PC-3 (cell line): ENCODE measurements around the gene SENP6. TPM values are rescaled to one million over a fixed set of nuclear protein-coding genes. Genes with fewer than 3 reads are reported as not detected.
"Not testable (repeated sequence)": the region's sequence is repeated elsewhere in the genome, so short reads cannot be mapped to it uniquely, and the experiment has no call there.

Source experiments
- ATAC-seq: fragments of 200-7000 bp; cut with Tn5 transposase; 2 replicates; pipeline ENCODE4 v1.9.1; 2020; ENCODE audit warnings: mild to moderate bottlenecking, moderate library complexity
- BruUV-seq: library from RNA; stranded (reverse); fragments of 400-500 nt; replicated peaks from 2 replicates; lab custom pipeline; 2021; lab: Mats Ljungman, UMichigan
- CTCF ChIA-PET: fragments of 300-600 bp; sonication (Branson Sonifier 250); formaldehyde crosslinking; loops from one replicate; lab custom pipeline; 2022; ENCODE audit warnings: antibody characterized with exemption; lab: Charles Lee
- POLR2A ChIA-PET: fragments of 300-600 bp; sonication (Branson Sonifier 250); formaldehyde crosslinking; loops from one replicate; lab custom pipeline; 2022; ENCODE audit warnings: antibody characterized with exemption; ENCODE audit not compliant: unreplicated experiment; lab: Charles Lee
- DNase-seq: peaks from one replicate; pipeline ENCODE4 v3.0.0-alpha.2; 2015
- H2AFZ ChIP-seq: fragments of 300-600 bp; sonication (generic); 2 replicates; pipeline ENCODE4 v1.6.0; 2016; ENCODE audit warnings: antibody characterized with exemption, low read length
- H3F3A ChIP-seq: fragments of 300-600 bp; sonication (generic); one replicate; pipeline ENCODE4 v1.6.0; 2017; ENCODE audit warnings: antibody characterized with exemption, low read length, control low read depth, mild to moderate bottlenecking; ENCODE audit not compliant: unreplicated experiment
- H3K27ac ChIP-seq: fragments of 300-600 bp; sonication (generic); 2 replicates; pipeline ENCODE4 v1.5.1; 2016; ENCODE audit warnings: mild to moderate bottlenecking, low read length
- H3K27me3 ChIP-seq: fragments of 300-600 bp; sonication (generic); 2 replicates; pipeline ENCODE4 v1.6.1; 2016; ENCODE audit warnings: low read length, mixed read lengths
- H3K36me3 ChIP-seq: fragments of 300-600 bp; sonication (generic); 2 replicates; pipeline ENCODE4 v1.6.1; 2016; ENCODE audit warnings: low read depth, mixed run types, low read length, mixed read lengths
- H3K4me1 ChIP-seq: fragments of 300-600 bp; sonication (generic); 2 replicates; pipeline ENCODE4 v1.5.1; 2016; ENCODE audit warnings: low read length; ENCODE audit not compliant: insufficient read depth
- H3K4me2 ChIP-seq: fragments of 300-600 bp; sonication (generic); 2 replicates; pipeline ENCODE4 v1.6.0; 2016; ENCODE audit warnings: low read length
- H3K4me3 ChIP-seq: fragments of 300-600 bp; sonication (generic); 2 replicates; pipeline ENCODE4 v1.5.1; 2016; ENCODE audit warnings: mild to moderate bottlenecking, low read length, mixed read lengths
- H3K79me2 ChIP-seq: fragments of 300-600 bp; sonication (generic); 2 replicates; pipeline ENCODE4 v1.6.1; 2017; ENCODE audit warnings: low read length, mixed read lengths
- H3K9ac ChIP-seq: fragments of 300-600 bp; sonication (generic); 2 replicates; pipeline ENCODE4 v1.6.0; 2016; ENCODE audit warnings: mild to moderate bottlenecking, low read length
- H3K9me2 ChIP-seq: fragments of 300-600 bp; sonication (generic); replicated peaks from 2 replicates; pipeline ENCODE4 v1.6.1; 2016; ENCODE audit warnings: mixed run types, low read length, mixed read lengths
- H3K9me3 ChIP-seq: fragments of 300-600 bp; sonication (generic); 2 replicates; pipeline ENCODE4 v1.6.1; 2016; ENCODE audit warnings: low read length, mixed read lengths
- H4K20me1 ChIP-seq: fragments of 300-600 bp; sonication (generic); 2 replicates; pipeline ENCODE4 v1.6.1; 2016; ENCODE audit warnings: low read length, mixed read lengths
- CTCF ChIP-seq: fragments of 300-600 bp; sonication (generic); conservative IDR thresholded peaks from 2 replicates; pipeline ENCODE4 v1.5.1; 2017; ENCODE audit warnings: antibody characterized with exemption, low read depth, mild to moderate bottlenecking, low read length
- EZH2 ChIP-seq: fragments of 300-600 bp; sonication (generic); IDR thresholded peaks from one replicate; pipeline ENCODE4 v1.6.1; 2017; ENCODE audit warnings: antibody characterized with exemption, mild to moderate bottlenecking, low read length; ENCODE audit not compliant: unreplicated experiment
- EZH2phosphoT487 ChIP-seq: fragments of 300-600 bp; sonication (generic); IDR thresholded peaks from 2 replicates; pipeline ENCODE4 v1.6.1; 2018; ENCODE audit warnings: mild to moderate bottlenecking, antibody characterized with exemption, low read length, borderline replicate concordance
- intact Hi-C: fragments of 100-400 bp; cut with micrococcal nuclease; formaldehyde crosslinking; loops from 2 replicates; pipeline ENCODE4 v1.9.0; 2023
- total RNA-seq: library from RNA; depleted of rRNA; stranded (reverse); fragments of >200 nt; gene quantifications from 2 replicates; pipeline ENCODE4 v1.2.3, GENCODE V29; 2014

The SENP6 gene
- total RNA-seq, 1 experiment from 2014 or later = 36.3 TPM

- H3K9ac ChIP-seq, H3K27ac ChIP-seq, H3F3A ChIP-seq, ATAC-seq, H3K4me1 ChIP-seq, CTCF ChIA-PET, H3K9me3 ChIP-seq, H3K79me2 ChIP-seq, H3K4me2 ChIP-seq, DNase-seq, H3K27me3 ChIP-seq, H2AFZ ChIP-seq, intact Hi-C loops, POLR2A ChIA-PET, H4K20me1 ChIP-seq, BruUV-seq, H3K4me3 ChIP-seq, H3K9me2 ChIP-seq: not testable (repeated sequence)
- peaks cover 30% of the 10 kb centered on the region for H3K36me3 ChIP-seq
These were observed 81.3 kb downstream of the SENP6 start for GRCh38 chr6:75683005-75683404.

GRCh38 chr6:75687535-75687934 is 85.9 kb downstream of the SENP6 start:
- not testable (repeated sequence) for ATAC-seq, H4K20me1 ChIP-seq

DNA sequence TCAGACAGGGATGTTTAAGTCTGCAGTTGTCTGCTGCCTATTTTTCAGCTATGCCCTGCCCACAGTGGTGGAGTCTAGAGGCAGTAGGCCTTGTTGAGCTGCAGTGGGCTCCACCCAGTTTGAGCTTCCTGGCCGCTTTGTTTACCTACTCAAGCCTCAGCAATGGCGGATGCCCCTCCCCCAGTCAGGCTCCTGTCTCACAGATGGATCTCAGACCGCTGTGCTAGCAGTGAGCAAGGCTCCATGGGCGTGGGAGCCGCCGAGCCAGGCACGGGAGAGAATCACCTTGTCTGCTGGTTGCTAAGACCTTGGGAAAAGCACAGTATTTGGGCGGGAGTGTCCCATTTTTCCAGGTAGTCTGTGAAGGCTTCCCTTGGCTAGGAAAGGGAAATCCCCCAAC is 86.3 kb downstream of the SENP6 start:
- H3K79me2 ChIP-seq, DNase-seq, H3K9me2 ChIP-seq, H3K36me3 ChIP-seq, H3K4me1 ChIP-seq, ATAC-seq, H4K20me1 ChIP-seq, H3K4me2 ChIP-seq, H2AFZ ChIP-seq, BruUV-seq, H3F3A ChIP-seq, CTCF ChIA-PET, intact Hi-C loops, H3K4me3 ChIP-seq, H3K9me3 ChIP-seq, POLR2A ChIA-PET, H3K27me3 ChIP-seq, H3K27ac ChIP-seq, H3K9ac ChIP-seq: not testable (repeated sequence)

More at GRCh38 chr6:75687535-75687934, 85.9 kb downstream of the SENP6 start:
- H3K9me3 ChIP-seq, H3K79me2 ChIP-seq, intact Hi-C loops, H3K4me2 ChIP-seq, H3F3A ChIP-seq, DNase-seq, H3K27ac ChIP-seq, BruUV-seq, H3K36me3 ChIP-seq, H3K27me3 ChIP-seq, H2AFZ ChIP-seq, H3K4me3 ChIP-seq, H3K9ac ChIP-seq, H3K4me1 ChIP-seq, H3K9me2 ChIP-seq, CTCF ChIA-PET, POLR2A ChIA-PET: not testable (repeated sequence)
- 0 out of 2 replicates have a peak, but pooled peaks have one; percentile 12 for TF ChIP-seq CTCF

- H3K4me1 ChIP-seq = no peaks in the 10 kb centered on the region
- no peaks in the 10 kb centered on the region for H4K20me1 ChIP-seq
- no peak overlapping the region for H3K9ac ChIP-seq
- no peaks in the 10 kb centered on the region for H3K27me3 ChIP-seq
- ChIA-PET CTCF (no interaction called here), POLR2A (no interaction called here)
- DNase-seq (no peak), ATAC-seq (no peak)
- H3K27ac ChIP-seq = no peak overlapping the region
- no peaks in the 10 kb centered on the region for H3K36me3 ChIP-seq
- no peak overlapping the region for H3K4me3 ChIP-seq
- H3K4me2 ChIP-seq = no peak overlapping the region
- no peaks in the 10 kb centered on the region for H3F3A ChIP-seq
- H3K9me3 ChIP-seq = no peaks in the 10 kb centered on the region
- no peaks in the 10 kb centered on the region for H3K9me2 ChIP-seq
- H3K79me2 ChIP-seq = no peaks in the 10 kb centered on the region
- no TSS peak for BruUV-seq
- intact Hi-C loops = no loop called here
- no peak overlapping the region for H2AFZ ChIP-seq
- TF ChIP-seq EZH2phosphoT487 = no peak
- TF ChIP-seq EZH2 = no peak
- TF ChIP-seq CTCF = no peak
These were observed 87.9 kb downstream of the SENP6 start for GRCh38 chr6:75689576-75689975.
